Cardiac fibroblast (primary cell): ENCODE measurements around the gene SYNPO2.
A peak's percentile ranks its signal among the peaks of the same experiment; 100 is the strongest.
"Not testable (repeated sequence)": the region's sequence is repeated elsewhere in the genome, so short reads cannot be mapped to it uniquely, and the experiment has no call there.

Experiments used
- DNase-seq, 2 donors: peaks; one replicate each; pipeline versions ENCODE4 v3.0.0 to v3.0.0-alpha.2; 2010; ENCODE audit warnings: low read depth in 2 of 2
- H3K4me3 ChIP-seq, 2 donors: replicated peaks in 1 of 2; 1 replicate in 1 of 2; 2 replicates in 1 of 2; pipeline ENCODE4 v1.5.1; 2011; ENCODE audit warnings: low read depth in 2 of 2, low read length in 2 of 2, mild to moderate bottlenecking in 2 of 2, moderate library complexity in 1 of 2
- CTCF ChIP-seq: IDR thresholded peaks from one replicate; pipeline ENCODE4 v1.5.1; 2011; ENCODE audit warnings: low read depth, mild to moderate bottlenecking, low read length, inconsistent platforms

Gene SYNPO2

GRCh38 chr4:119020158-119020557 lies 131.5 kb downstream of the SYNPO2 start:
- TF ChIP-seq CTCF: no peak

GRCh38 chr4:119022520-119022919 lies 133.9 kb downstream of the SYNPO2 start:
- not testable (repeated sequence) for H3K4me3 ChIP-seq, DNase-seq

More at GRCh38 chr4:119020158-119020557, 131.5 kb downstream of the SYNPO2 start:
- no peak overlapping the region for H3K4me3 ChIP-seq
- no peak for DNase-seq

- H3K4me3 ChIP-seq: no peak overlapping the region
- DNase-seq: no peak
- TF ChIP-seq CTCF: no peak
These were observed 135.4 kb downstream of the SYNPO2 start for GRCh38 chr4:119024102-119024501.

GRCh38 chr4:119025420-119025819 lies 136.8 kb downstream of the SYNPO2 start:
- DNase-seq: peak; percentile 61 to 85
- peak overlapping the region in 1 of 2 donors; percentile 16 for H3K4me3 ChIP-seq
- TF ChIP-seq CTCF: no peak

GRCh38 chr4:119025916-119026661 lies 137.4 kb downstream of the SYNPO2 start:
- DNase-seq: peak; percentile 92 to 97
- peak overlapping the region in 1 of 2 donors; percentile 16 for H3K4me3 ChIP-seq
- TF ChIP-seq CTCF: no peak

- no peak for TF ChIP-seq CTCF
- peak in 1 of 2 donors; percentile 47 for DNase-seq
- H3K4me3 ChIP-seq: peak overlapping the region in 1 of 2 donors; percentile 39
These were observed 138.2 kb downstream of the SYNPO2 start for GRCh38 chr4:119026662-119027444.

GRCh38 chr4:119027811-119028210 lies 139.2 kb downstream of the SYNPO2 start:
- no peak for TF ChIP-seq CTCF
- DNase-seq: no peak
- no peak overlapping the region for H3K4me3 ChIP-seq
